GM10248 (cell line): Measurements from ENCODE around the gene STAM2.
"Not testable (repeated sequence)": the region's sequence is repeated elsewhere in the genome, so short reads cannot be mapped to it uniquely, and the experiment has no call there.

Experiments
- CTCF ChIA-PET: fragments of 300-600 bp; sonication (Branson Sonifier 250); formaldehyde crosslinking; extraction: SDS; loops from one replicate; lab custom pipeline; 2021; ENCODE audit warnings: antibody characterized with exemption; lab: Yijun Ruan, JAX
- POLR2A ChIA-PET: fragments of 350-650 bp; sonication (Branson Sonifier 250); formaldehyde crosslinking; extraction: SDS; loops from one replicate; lab custom pipeline; 2020; ENCODE audit warnings: antibody characterized with exemption; lab: Yijun Ruan, JAX
- DNase-seq: peaks from one replicate; pipeline ENCODE4 v3.0.0; 2012; ENCODE audit errors: extremely low spot score
- CTCF ChIP-seq: IDR thresholded peaks from 2 replicates; pipeline ENCODE4 v1.5.1; 2012; ENCODE audit warnings: mild to moderate bottlenecking, low read depth; ENCODE audit errors: extremely low read depth, missing control alignments, control extremely low read depth

STAM2 gene

GRCh38 chr2:152120430-152120829 lies 55.1 kb downstream of the STAM2 start:
- TF ChIP-seq CTCF = no peak
- ChIA-PET POLR2A (no interaction called here), CTCF (interaction anchor here (0.8 to 4.7 kb wide), 6 partner anchors 8 to 515 kb away, joined by 3 to 23 read pairs (median 4); no protein-coding TSS in a partner anchor)
- no peak for DNase-seq

GRCh38 chr2:152115952-152116351 lies 59.6 kb downstream of the STAM2 start:
- DNase-seq = no peak
- no peak for TF ChIP-seq CTCF
- POLR2A ChIA-PET = no interaction called here
- CTCF ChIA-PET = interaction anchor here (1.0 to 1.6 kb wide), 4 partner anchors 8 to 90 kb away, joined by 3 to 4 read pairs (median 4); no protein-coding TSS in a partner anchor

GRCh38 chr2:152114366-152114765 lies 61.2 kb downstream of the STAM2 start:
- no peak for DNase-seq
- ChIA-PET POLR2A (no interaction called here), CTCF (interaction anchor here (1.2 kb wide), 1 partner anchor 25 kb away, joined by 3 read pairs; no protein-coding TSS in a partner anchor)
- no peak for TF ChIP-seq CTCF

- POLR2A ChIA-PET, DNase-seq: not testable (repeated sequence)
- CTCF ChIA-PET = interaction anchor here (0.6 to 1.8 kb wide), 3 partner anchors 17 to 82 kb away, joined by 3 to 6 read pairs (median 3); no protein-coding TSS in a partner anchor
Measured at GRCh38 chr2:152107140-152107539, 68.4 kb downstream of the STAM2 start.

GRCh38 chr2:152106464-152106863 lies 69.1 kb downstream of the STAM2 start:
- CTCF ChIA-PET = interaction anchor here (0.6 to 1.5 kb wide), 6 partner anchors 9 to 70 kb away, joined by 3 read pairs; no protein-coding TSS in a partner anchor
- POLR2A ChIA-PET = no interaction called here

GRCh38 chr2:152103271-152103670 lies 72.3 kb downstream of the STAM2 start:
- DNase-seq = no peak
- no peak for TF ChIP-seq CTCF
- ChIA-PET CTCF (interaction anchor here (1.1 kb wide), 1 partner anchor 10 kb away, joined by 3 read pairs; no protein-coding TSS in a partner anchor), POLR2A (no interaction called here)

More at GRCh38 chr2:152106464-152106863, 69.1 kb downstream of the STAM2 start:
- DNase-seq = no peak
- no peak for TF ChIP-seq CTCF

GRCh38 chr2:152100961-152101360 lies 74.6 kb downstream of the STAM2 start:
- DNase-seq = no peak
- ChIA-PET CTCF (interaction anchor here (0.6 to 2.1 kb wide), 5 partner anchors 22 to 64 kb away, joined by 3 to 5 read pairs (median 3); no protein-coding TSS in a partner anchor), POLR2A (no interaction called here)
- no peak for TF ChIP-seq CTCF
